Measurements from ENCODE around the gene DNAH14. TPM values are rescaled to one million over a fixed set of nuclear protein-coding genes. Genes with fewer than 3 reads are reported as not detected.

Gene DNAH14
- total RNA-seq, 1 experiment from 2014 or later, result 33.2 TPM

GRCh38 chr1:225418059-225418458 is 488.6 kb downstream of the DNAH14 start (continued):
- TF ChIP-seq, protein P1, sequence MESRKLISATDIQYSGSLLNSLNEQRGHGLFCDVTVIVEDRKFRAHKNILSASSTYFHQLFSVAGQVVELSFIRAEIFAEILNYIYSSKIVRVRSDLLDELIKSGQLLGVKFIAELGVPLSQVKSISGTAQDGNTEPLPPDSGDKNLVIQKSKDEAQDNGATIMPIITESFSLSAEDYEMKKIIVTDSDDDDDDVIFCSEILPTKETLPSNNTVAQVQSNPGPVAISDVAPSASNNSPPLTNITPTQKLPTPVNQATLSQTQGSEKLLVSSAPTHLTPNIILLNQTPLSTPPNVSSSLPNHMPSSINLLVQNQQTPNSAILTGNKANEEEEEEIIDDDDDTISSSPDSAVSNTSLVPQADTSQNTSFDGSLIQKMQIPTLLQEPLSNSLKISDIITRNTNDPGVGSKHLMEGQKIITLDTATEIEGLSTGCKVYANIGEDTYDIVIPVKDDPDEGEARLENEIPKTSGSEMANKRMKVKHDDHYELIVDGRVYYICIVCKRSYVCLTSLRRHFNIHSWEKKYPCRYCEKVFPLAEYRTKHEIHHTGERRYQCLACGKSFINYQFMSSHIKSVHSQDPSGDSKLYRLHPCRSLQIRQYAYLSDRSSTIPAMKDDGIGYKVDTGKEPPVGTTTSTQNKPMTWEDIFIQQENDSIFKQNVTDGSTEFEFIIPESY (IDR thresholded peaks at IDR 0.05; ENCODE audit: extremely low read depth, insufficient replicate concordance, low read length), result no peak
- TF ChIP-seq SIN3A (IDR thresholded peaks at IDR 0.05; ENCODE audit: low read depth) (no peak), EZH2phosphoT487 (IDR thresholded peaks at IDR 0.05; ENCODE audit: borderline replicate concordance) (no peak), TCF7L2 (IDR thresholded peaks at IDR 0.05; ENCODE audit: borderline replicate concordance, extremely low read depth, insufficient read depth, insufficient read length) (no peak), ZFX (IDR thresholded peaks at IDR 0.05) (no peak)

DNA sequence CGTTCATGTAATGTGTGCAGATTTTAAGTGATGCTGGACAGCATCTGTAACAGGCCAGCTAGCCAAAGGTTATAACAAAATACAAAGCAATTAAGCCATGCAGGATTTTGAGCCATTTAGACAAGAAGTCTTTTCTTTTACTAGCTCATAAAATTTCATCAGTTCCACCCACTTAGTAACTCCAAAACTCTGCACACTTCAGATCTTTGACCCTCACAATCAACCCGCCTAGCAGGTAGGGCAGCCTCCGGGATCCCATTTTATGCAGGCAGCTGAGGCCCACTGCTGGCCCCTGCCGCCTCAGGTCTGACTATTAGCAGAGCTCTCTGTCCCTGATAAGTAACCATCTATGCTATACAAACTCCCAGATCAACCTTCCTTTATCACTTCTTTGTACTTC is 489.1 kb downstream of the DNAH14 start:
- ChIA-PET CTCF (no interaction called here), RAD21 (ENCODE audit: low non-redundant PET in 1 of 2, low total read pairs in 2 of 2, uncharacterized antibody in 2 of 2, unreplicated experiment in 2 of 2) (no interaction called here), POLR2A (no interaction called here)
- Histone ChIP-seq H2AFZ (ENCODE audit: low read depth, low read length, poor library complexity, severe bottlenecking) (no peak overlapping the region), H3K4me3 (replicated peaks in 1 of 2; ENCODE audit: low read depth in 1 of 2, low read length in 2 of 2) (no peak overlapping the region), H3K79me2 (ENCODE audit: insufficient read depth, low read length) (peaks cover 90% of the 10 kb centered on the region), H3K27me3 (ENCODE audit: insufficient read depth, low read length) (no peaks in the 10 kb centered on the region), H3K9me2 (ENCODE audit: insufficient read depth) (no peaks in the 10 kb centered on the region), H4K20me1 (ENCODE audit: insufficient read depth) (peaks cover 3% of the 10 kb centered on the region; the same call in 1 of the 2 replicates), H3K27ac (ENCODE audit: low read depth, low read length) (no peak overlapping the region), H3K4me2 (ENCODE audit: low read length) (no peak overlapping the region), H3K4me1 (ENCODE audit: control insufficient read depth in 1 of 2, insufficient read depth in 2 of 2, low read length in 2 of 2) (peaks cover 3 to 4% of the 10 kb centered on the region in 2 experiments; a peak in 2 of 4 replicates), H3K9me3 (ENCODE audit: control insufficient read depth in 1 of 2, insufficient read depth in 1 of 2, low read depth in 1 of 2, low read length in 2 of 2) (no peaks in the 10 kb centered on the region), H3K36me3 (ENCODE audit: control insufficient read depth in 1 of 2, insufficient read depth in 2 of 2, low read length in 2 of 2) (peaks cover 44 to 52% of the 10 kb centered on the region in 2 experiments), H3K9ac (ENCODE audit: low read length) (no peak overlapping the region)
- TF ChIP-seq, protein P2, sequence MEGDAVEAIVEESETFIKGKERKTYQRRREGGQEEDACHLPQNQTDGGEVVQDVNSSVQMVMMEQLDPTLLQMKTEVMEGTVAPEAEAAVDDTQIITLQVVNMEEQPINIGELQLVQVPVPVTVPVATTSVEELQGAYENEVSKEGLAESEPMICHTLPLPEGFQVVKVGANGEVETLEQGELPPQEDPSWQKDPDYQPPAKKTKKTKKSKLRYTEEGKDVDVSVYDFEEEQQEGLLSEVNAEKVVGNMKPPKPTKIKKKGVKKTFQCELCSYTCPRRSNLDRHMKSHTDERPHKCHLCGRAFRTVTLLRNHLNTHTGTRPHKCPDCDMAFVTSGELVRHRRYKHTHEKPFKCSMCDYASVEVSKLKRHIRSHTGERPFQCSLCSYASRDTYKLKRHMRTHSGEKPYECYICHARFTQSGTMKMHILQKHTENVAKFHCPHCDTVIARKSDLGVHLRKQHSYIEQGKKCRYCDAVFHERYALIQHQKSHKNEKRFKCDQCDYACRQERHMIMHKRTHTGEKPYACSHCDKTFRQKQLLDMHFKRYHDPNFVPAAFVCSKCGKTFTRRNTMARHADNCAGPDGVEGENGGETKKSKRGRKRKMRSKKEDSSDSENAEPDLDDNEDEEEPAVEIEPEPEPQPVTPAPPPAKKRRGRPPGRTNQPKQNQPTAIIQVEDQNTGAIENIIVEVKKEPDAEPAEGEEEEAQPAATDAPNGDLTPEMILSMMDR (IDR thresholded peaks at IDR 0.05 in 2 of 3, conservative IDR thresholded peaks at IDR 0.05 in 1 of 3; ENCODE audit: borderline replicate concordance in 1 of 3, insufficient read depth in 1 of 3, low read depth in 2 of 3, low read length in 2 of 3), result no peak
- no peak for TF ChIP-seq TCF7L2 (IDR thresholded peaks at IDR 0.05; ENCODE audit: borderline replicate concordance, extremely low read depth, insufficient read depth, insufficient read length)
- TF ChIP-seq RAD21 (IDR thresholded peaks at IDR 0.05; ENCODE audit: low read depth), result no peak
- no peak for TF ChIP-seq SRF (IDR thresholded peaks at IDR 0.05; ENCODE audit: low read depth)
- TF ChIP-seq ELF1 (IDR thresholded peaks at IDR 0.05; ENCODE audit: borderline replicate concordance, low read depth), result no peak
- ATAC-seq, result no peak
- BruUV-seq (replicated peaks), result no TSS peak
- no peak for DNase-seq (ENCODE audit: low read depth, low spot score)
- intact Hi-C loops (cut with micrococcal nuclease), result no loop called here
